Suprapubic skin (tissue), 3 donors: Measurements from ENCODE around the gene RCAN2.

Experiments used
- CTCF ChIP-seq, 2 donors: fragments of 200-600 bp in 1 of 2; fragments of 450-650 bp in 1 of 2; sonication (generic) in 1 of 2; IDR thresholded peaks; one replicate each; pipeline ENCODE4 v1.5.1; 2016 to 2019; ENCODE audit warnings: antibody characterized with exemption in 2 of 2, mild to moderate bottlenecking in 1 of 2, moderate library complexity in 1 of 2
- EP300 ChIP-seq: sonication (generic); formaldehyde crosslinking; IDR thresholded peaks from one replicate; pipeline ENCODE4 v1.6.1; 2017; ENCODE audit warnings: antibody characterized with exemption
- POLR2A ChIP-seq, 2 donors: fragments of 450-650 bp; IDR thresholded peaks; one replicate each; pipeline ENCODE4 v1.6.1; 2017; ENCODE audit warnings: antibody characterized with exemption in 2 of 2, mild to moderate bottlenecking in 2 of 2, moderate library complexity in 2 of 2

DNA sequence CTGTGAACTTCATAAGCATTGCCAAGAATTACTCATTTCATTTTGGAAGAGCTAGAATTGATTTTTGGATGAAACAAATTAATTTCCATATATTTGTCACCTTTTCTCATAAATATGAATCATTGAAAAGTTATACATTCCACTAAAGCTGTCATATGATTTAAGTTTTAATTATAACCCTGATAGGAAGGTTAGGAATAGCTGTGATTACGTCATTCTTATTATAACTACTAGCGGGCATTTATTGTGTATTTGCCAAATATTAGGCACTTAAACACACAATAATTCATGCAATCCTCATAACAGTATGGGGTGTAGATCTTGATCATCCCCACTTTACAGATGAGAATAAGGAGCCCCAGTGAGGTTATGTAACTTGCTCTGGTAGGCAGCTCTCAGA lies 243.1 kb downstream of the RCAN2 start:
- TF ChIP-seq CTCF (IDR thresholded peaks at IDR 0.05): no peak
- no peak for TF ChIP-seq EP300
- no peak for TF ChIP-seq POLR2A (IDR thresholded peaks at IDR 0.05)
